Upper lobe of right lung (tissue), 1 donor: ENCODE measurements around the gene ANKRD44. TPM values are rescaled to one million over a fixed set of nuclear protein-coding genes. Genes with fewer than 3 reads are reported as not detected.

Experiments
- ATAC-seq: fragments of 200-7000 bp; cut with Tn5 transposase; one replicate; pipeline ENCODE4 v1.9.1; 2020; ENCODE audit warnings: mild to moderate bottlenecking, moderate library complexity
- DNase-seq: peaks from one replicate; pipeline ENCODE4 v3.0.0-alpha.2; 2020
- H3K27ac ChIP-seq: fragments of 200-600 bp; one replicate; pipeline ENCODE4 v1.8.0; 2022
- H3K27me3 ChIP-seq: fragments of 200-600 bp; one replicate; pipeline ENCODE4 v1.8.0; 2022; ENCODE audit warnings: mild to moderate bottlenecking
- H3K36me3 ChIP-seq: fragments of 200-600 bp; one replicate; pipeline ENCODE4 v1.8.0; 2022
- H3K4me1 ChIP-seq: fragments of 200-600 bp; one replicate; pipeline ENCODE4 v1.8.0; 2022
- H3K4me3 ChIP-seq: fragments of 200-600 bp; one replicate; pipeline ENCODE4 v1.8.0; 2022; ENCODE audit warnings: mild to moderate bottlenecking
- H3K9me3 ChIP-seq: fragments of 200-600 bp; one replicate; pipeline ENCODE4 v1.8.0; 2022
- CTCF ChIP-seq: fragments of 200-600 bp; IDR thresholded peaks from one replicate; pipeline ENCODE4 v1.8.0; 2022; ENCODE audit warnings: antibody characterized with exemption
- intact Hi-C: fragments of 100-400 bp; cut with DNase I; formaldehyde crosslinking; loops from one replicate; pipeline ENCODE4 v1.11.0; 2022
- total RNA-seq: library from RNA; stranded (reverse); fragmentation: NEBNext Ultra II Directional; extraction: Animal tissue kit (Norgen Biotek cat#: 25700); gene quantifications from one replicate; pipeline ENCODE4 v1.2.1, GENCODE V29; 2021
- donor health status: DM: no; HTN: yes; CAD: no; lungs with severe emphysema.

ANKRD44 gene
- total RNA-seq, 1 donor from 2014 or later: 51.4 TPM

- Histone ChIP-seq H3K4me1 (peaks cover 57% of the 10 kb centered on the region), H3K9me3 (no peaks in the 10 kb centered on the region), H3K4me3 (no peak overlapping the region), H3K27me3 (no peaks in the 10 kb centered on the region), H3K36me3 (no peaks in the 10 kb centered on the region), H3K27ac (peak overlapping the region; percentile 72)
- no peak for ATAC-seq
- TF ChIP-seq CTCF: no peak
- intact Hi-C loops: no loop called here
- no peak for DNase-seq
Measured at GRCh38 chr2:197207106-197207505, 103.5 kb downstream of the ANKRD44 start.

GRCh38 chr2:197205585-197206215 is 104.9 kb downstream of the ANKRD44 start:
- H3K4me3 ChIP-seq: no peak overlapping the region
- H3K4me1 ChIP-seq: peaks cover 58% of the 10 kb centered on the region
- H3K9me3 ChIP-seq: no peaks in the 10 kb centered on the region
- intact Hi-C loops: no loop called here
- no peak for TF ChIP-seq CTCF
- peak overlapping the region; percentile 52 for H3K27ac ChIP-seq
- H3K36me3 ChIP-seq: no peaks in the 10 kb centered on the region
- no peaks in the 10 kb centered on the region for H3K27me3 ChIP-seq
- no peak for ATAC-seq
- DNase-seq: no peak

GRCh38 chr2:197204519-197205250 is 105.9 kb downstream of the ANKRD44 start:
- H3K9me3 ChIP-seq: no peaks in the 10 kb centered on the region
- no peak for DNase-seq
- intact Hi-C loops: no loop called here
- no peak for TF ChIP-seq CTCF
- H3K4me1 ChIP-seq: peaks cover 58% of the 10 kb centered on the region
- no peaks in the 10 kb centered on the region for H3K27me3 ChIP-seq
- ATAC-seq: no peak
- H3K4me3 ChIP-seq: no peak overlapping the region
- peak overlapping the region; percentile 43 for H3K27ac ChIP-seq
- no peaks in the 10 kb centered on the region for H3K36me3 ChIP-seq

- no peaks in the 10 kb centered on the region for H3K36me3 ChIP-seq
- ATAC-seq (no peak), DNase-seq (no peak)
- H3K4me1 ChIP-seq: peaks cover 54% of the 10 kb centered on the region
- H3K4me3 ChIP-seq: no peak overlapping the region
- H3K27me3 ChIP-seq: no peaks in the 10 kb centered on the region
- no peaks in the 10 kb centered on the region for H3K9me3 ChIP-seq
- intact Hi-C loops: no loop called here
- peak overlapping the region; percentile 8 for H3K27ac ChIP-seq
- TF ChIP-seq CTCF: no peak
Measured at GRCh38 chr2:197201874-197202273, 108.7 kb downstream of the ANKRD44 start.

GRCh38 chr2:197200762-197201058 is 109.9 kb downstream of the ANKRD44 start:
- Histone ChIP-seq H3K4me1 (peaks cover 62% of the 10 kb centered on the region), H3K9me3 (no peaks in the 10 kb centered on the region), H3K4me3 (no peak overlapping the region), H3K27me3 (no peaks in the 10 kb centered on the region), H3K27ac (no peak overlapping the region), H3K36me3 (no peaks in the 10 kb centered on the region)
- intact Hi-C loops: no loop called here
- DNase-seq (no peak), ATAC-seq (no peak)
- TF ChIP-seq CTCF: no peak
